ENCODE data around the gene PDPK1. TPM values are rescaled to one million over a fixed set of nuclear protein-coding genes. Genes with fewer than 3 reads are reported as not detected.
A peak's percentile ranks its signal among the peaks of the same experiment; 100 is the strongest.

Gene PDPK1
- total and polyA plus RNA-seq, 5 experiments from 2014 or later = 27.1 to 69.7 (median 44.7) TPM

DNA sequence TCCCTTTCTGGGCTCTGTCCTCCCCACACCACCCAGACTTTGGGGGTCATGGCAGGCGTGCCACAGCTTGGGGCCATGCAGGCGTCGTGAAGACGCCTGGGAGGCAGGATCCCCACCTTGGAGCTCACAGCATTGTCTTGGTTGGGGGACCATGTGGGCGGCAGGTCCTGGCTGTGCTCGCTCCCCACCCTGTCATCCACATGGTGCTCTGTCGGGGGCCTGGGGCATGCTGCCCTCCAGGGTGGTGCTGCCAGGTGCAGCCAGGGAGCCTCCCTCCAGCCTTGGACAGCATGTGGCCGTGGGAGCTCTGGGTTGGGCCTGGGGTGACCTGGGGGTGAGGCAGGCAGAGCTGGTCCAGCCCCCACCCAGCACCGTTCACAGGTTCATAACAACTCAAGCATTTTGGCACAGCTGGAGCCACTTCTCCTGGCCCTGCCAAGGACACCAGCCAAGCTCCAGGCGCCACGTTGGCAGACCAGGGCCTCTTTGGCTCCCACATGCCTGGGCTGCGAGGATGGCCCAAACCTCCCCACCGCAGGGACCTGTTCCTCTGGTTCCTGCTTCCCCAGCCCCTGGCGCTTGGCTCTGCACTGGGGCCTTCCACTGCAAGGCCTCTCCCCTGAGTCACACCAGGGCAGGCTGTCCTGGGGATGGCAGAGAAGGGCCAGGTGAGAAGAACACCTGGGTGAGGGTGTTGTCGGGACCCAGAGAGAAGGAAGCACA is 39.1 kb upstream of the PDPK1 start:
- no peaks in the 10 kb centered on the region for H3K27me3 Mint-ChIP-seq
- peaks cover 0 to 7% (median 5%) of the 10 kb centered on the region in 3 donors for H3K36me3 Mint-ChIP-seq
- H3K9me3 Mint-ChIP-seq = no peaks in the 10 kb centered on the region
- POLR2A ChIA-PET = no interaction called here
- H3K4me1 Mint-ChIP-seq = peaks cover 0 to 2% (median under 1%) of the 10 kb centered on the region in 4 donors
- ATAC-seq = no peak
- H3K27ac Mint-ChIP-seq = no peak overlapping the region
- H3K4me3 Mint-ChIP-seq = no peak overlapping the region
- no peak for DNase-seq

DNA sequence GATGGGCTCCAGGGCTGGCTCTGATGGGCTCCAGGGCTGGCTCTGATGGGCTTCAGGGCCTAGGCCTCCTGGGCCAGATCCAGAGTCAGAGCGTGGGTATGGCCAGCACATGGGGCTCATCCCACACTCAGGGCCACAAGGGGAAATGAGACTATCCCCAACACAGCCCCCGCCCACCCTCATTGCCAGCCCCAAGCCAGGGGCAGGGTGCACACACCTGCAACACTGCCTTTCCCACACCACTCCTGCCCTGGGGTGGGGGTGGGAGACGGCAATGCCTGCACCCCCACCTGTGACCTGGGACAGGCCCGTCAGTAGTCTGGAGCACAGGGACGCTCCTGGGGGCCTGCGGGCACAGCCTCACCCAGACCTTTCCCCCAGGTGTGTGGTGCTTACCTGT is 38.4 kb upstream of the PDPK1 start:
- DNase-seq (no peak), ATAC-seq (no peak)
- H3K9me3 Mint-ChIP-seq = no peaks in the 10 kb centered on the region
- peaks cover 0 to 2% (median under 1%) of the 10 kb centered on the region in 4 donors for H3K4me1 Mint-ChIP-seq
- no peak overlapping the region for H3K4me3 Mint-ChIP-seq
- H3K27ac Mint-ChIP-seq = no peak overlapping the region
- H3K27me3 Mint-ChIP-seq = no peaks in the 10 kb centered on the region
- POLR2A ChIA-PET = interaction anchor here (2.9 kb wide), 1 partner anchor 14 kb away, joined by 13 read pairs; the partner anchor contains the start of gene ATP6V0C
- H3K36me3 Mint-ChIP-seq = peaks cover 0 to 7% (median 5%) of the 10 kb centered on the region in 3 donors

DNA sequence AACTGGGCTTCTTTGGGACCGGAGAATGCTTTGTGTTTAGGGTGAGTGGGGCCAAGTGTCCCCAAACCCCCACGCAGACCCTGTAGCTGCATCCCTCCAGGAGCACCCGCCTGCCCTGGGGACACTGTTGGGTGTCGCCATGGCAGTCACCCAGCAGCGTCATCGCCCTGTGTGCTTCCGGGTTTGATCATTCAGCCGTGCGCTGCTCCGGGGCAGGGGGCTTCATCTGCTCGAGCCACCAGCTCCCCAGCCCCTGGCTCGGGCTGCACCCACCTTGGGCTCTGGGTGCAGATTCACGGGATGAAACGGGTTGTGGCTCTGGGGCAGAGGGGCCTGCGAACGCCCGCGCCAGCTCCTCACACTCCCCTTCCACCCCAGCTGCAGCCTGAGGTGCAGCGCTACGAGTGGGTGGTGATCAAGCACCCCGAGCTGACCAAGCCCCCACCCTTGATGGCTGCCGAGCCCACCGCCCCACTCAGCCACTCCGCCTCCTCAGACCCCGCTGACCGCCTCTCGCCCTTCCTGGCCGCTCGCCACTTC is 37.9 kb upstream of the PDPK1 start:
- Mint-ChIP-seq H3K27me3 (no peaks in the 10 kb centered on the region), H3K27ac (no peak overlapping the region), H3K4me1 (peaks cover 0 to 2% (median under 1%) of the 10 kb centered on the region in 4 donors), H3K9me3 (no peaks in the 10 kb centered on the region), H3K4me3 (no peak overlapping the region), H3K36me3 (peaks cover 0 to 7% (median 5%) of the 10 kb centered on the region in 3 donors)
- no peak for DNase-seq
- no peak for ATAC-seq
- POLR2A ChIA-PET = interaction anchor here (0.6 to 2.9 kb wide), 2 partner anchors 14 to 25 kb away, joined by 3 to 13 read pairs; partner anchors contain the start of gene ATP6V0C

DNA sequence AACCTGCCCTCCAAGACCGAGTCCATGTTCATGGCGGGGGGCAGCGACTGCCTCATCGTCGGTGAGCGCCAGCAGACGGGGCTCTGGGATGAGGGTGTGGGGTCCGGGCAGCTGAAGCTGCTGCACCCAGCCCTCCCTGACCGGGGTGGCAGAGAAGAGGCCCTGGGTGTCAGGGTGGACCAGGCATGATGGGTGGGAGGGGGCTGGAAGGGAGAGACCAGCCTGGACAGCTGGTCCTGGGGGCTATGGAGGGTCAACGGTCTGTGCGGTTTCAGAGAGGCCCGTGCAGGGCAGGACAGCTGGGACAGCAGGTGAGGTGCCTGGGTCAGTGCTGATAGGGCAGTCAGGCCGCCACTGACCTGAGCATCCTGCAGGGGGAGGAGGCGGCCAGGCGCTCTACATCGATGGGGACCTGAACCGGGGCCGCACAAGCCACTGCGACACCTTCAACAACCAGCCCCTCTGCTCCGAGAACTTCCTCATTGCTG is 37.3 kb upstream of the PDPK1 start:
- Mint-ChIP-seq H3K27me3 (no peaks in the 10 kb centered on the region), H3K4me1 (peaks cover 0 to 2% (median under 1%) of the 10 kb centered on the region in 4 donors), H3K9me3 (no peaks in the 10 kb centered on the region), H3K4me3 (no peak overlapping the region), H3K27ac (no peak overlapping the region), H3K36me3 (peaks cover 0 to 7% (median 5%) of the 10 kb centered on the region in 3 donors)
- POLR2A ChIA-PET = interaction anchor here (0.6 to 2.9 kb wide), 7 partner anchors 13 to 483 kb away, joined by 3 to 13 read pairs (median 5); partner anchors contain the start of genes ABCA3, ATP6V0C and TRAF7
- DNase-seq = no peak
- no peak for ATAC-seq

DNA sequence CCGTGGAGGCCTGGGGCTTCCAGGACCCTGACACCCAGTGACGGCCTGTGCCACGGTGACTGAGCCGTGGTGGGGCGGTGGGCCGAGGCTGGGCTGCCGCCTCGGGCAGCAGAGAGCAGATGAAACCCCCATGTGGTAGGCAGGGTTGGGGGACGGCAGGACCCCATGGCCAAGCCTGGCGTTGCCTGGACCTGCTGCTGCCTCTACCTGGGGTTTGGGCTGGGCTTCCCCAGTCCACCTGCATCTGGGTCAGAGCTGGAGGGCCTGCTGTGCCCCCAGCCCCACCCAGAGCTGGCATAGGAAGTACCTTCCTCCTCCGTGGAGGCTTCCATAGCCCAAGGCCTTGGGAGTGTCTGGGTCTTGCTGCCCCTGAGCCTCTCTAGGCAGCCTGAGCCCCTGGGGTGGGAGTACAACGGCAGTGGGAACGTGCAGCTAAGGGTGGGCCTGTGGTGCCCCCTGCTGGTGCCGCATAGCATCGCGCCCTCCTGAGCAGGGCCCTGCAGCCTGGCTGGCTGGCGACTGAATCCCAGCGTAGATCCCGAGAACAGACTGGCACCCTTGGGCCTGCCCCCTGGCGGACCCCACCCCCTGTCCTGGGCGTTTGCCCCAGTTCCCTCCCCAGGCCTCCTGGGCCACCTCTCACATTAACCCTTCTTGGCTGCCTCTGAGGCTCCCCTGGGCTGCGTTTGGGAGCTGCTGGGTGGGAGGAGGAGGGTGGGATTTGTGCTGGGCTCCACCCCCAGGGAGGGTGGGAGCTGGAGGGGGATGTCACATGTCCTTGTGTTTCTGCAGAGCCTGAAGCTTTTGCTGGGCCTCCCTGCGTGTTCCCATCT is 36.7 kb upstream of the PDPK1 start:
- POLR2A ChIA-PET = interaction anchor here (0.6 to 2.9 kb wide), 7 partner anchors 12 to 484 kb away, joined by 3 to 13 read pairs (median 5); partner anchors contain the start of genes ABCA3, ATP6V0C and TRAF7
- Mint-ChIP-seq H3K27me3 (no peaks in the 10 kb centered on the region), H3K36me3 (peaks cover 0 to 7% (median 5%) of the 10 kb centered on the region in 3 donors), H3K4me3 (no peak overlapping the region), H3K9me3 (no peaks in the 10 kb centered on the region), H3K4me1 (peaks cover 0 to 2% (median under 1%) of the 10 kb centered on the region in 4 donors), H3K27ac (no peak overlapping the region)
- ATAC-seq (peak; percentile 97 to 99), DNase-seq (peak; percentile 65 to 86 (median 80))

DNA sequence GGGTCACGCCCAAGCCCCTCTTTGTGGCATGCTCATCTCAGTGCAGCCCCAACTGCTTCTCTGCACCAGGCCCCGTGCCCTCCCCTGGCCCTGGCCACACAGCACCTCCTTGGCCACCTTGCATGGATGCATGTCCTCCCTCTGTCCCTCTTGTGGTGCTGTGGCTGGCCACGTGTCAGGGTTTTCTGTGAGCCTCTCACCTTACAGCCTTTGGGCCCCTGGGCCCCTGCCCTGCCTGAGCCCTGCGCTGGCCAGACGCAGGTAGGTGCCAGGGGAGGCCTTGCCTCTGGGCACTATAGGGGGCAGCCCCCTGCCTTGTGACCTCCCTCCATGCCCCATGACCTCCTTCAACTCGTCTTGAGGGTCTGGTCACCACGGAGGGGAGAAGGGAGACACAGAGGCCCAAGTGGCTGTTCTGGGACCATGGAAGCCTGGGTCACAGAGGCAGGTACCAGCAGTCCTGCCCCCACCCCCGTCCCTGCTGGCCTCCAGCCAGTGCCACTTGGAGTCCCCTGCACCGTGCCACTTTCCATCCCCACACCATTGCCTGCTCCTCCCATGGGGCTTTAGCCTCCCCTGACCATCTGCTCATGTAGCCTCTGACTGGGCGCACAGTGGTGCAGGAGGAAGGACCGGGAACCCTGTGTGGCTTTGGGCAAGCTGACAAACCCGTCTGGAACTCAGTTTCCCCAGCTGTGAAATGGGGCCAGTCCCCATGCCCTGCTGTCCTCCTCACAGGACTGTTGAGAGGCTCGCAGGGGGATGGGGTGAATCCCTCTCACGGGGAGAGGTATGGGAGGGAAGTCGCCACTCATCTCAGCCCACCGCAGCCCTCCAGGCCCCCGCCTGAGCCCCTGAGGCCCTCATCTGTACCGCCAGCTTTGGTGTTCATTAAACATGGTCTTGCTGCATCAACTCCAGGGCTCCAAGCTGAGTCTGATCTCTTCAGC is 35.6 kb upstream of the PDPK1 start:
- H3K36me3 Mint-ChIP-seq = peaks cover 0 to 5% (median 5%) of the 10 kb centered on the region in 3 donors
- no peaks in the 10 kb centered on the region for H3K9me3 Mint-ChIP-seq
- no peak for DNase-seq
- ATAC-seq = no peak
- H3K27me3 Mint-ChIP-seq = no peaks in the 10 kb centered on the region
- no peak overlapping the region for H3K4me3 Mint-ChIP-seq
- H3K27ac Mint-ChIP-seq = peak overlapping the region in 1 of 10 donors; percentile 24
- POLR2A ChIA-PET = interaction anchor here (1.6 to 2.9 kb wide), 3 partner anchors 11 to 348 kb away, joined by 7 to 13 read pairs (median 9); partner anchors contain the start of genes ATP6V0C and TRAF7
- H3K4me1 Mint-ChIP-seq = peaks cover 0 to 5% (median 2%) of the 10 kb centered on the region in 4 donors

DNA sequence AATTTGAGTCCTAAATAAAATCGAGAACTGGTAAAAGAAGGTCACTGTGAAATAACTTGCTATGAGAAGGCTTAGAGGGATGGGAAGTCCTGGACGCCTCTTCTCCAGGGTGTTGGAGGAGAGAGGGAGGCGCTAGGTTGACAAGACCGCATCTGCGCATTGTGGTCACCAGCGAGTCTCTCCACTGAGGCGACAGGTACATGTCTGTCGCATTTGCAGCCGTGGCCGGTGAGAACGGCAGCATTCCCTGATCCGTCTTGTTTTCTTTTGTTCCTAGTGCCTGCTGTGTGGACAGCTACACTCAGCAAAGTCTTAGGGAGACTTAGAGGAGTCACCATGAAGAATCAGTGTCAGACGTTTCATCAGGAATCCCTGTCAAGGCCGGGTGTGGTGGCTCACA is 32.1 kb upstream of the PDPK1 start:
- Mint-ChIP-seq H3K36me3 (no peaks in the 10 kb centered on the region), H3K9me3 (no peaks in the 10 kb centered on the region), H3K4me1 (peaks cover 0 to 31% (median 2%) of the 10 kb centered on the region in 4 donors), H3K27me3 (no peaks in the 10 kb centered on the region), H3K4me3 (no peak overlapping the region), H3K27ac (peak overlapping the region in 3 of 10 donors; percentile 11 to 44 (median 36))
- POLR2A ChIA-PET = no interaction called here
- DNase-seq (no peak), ATAC-seq (no peak)

DNA sequence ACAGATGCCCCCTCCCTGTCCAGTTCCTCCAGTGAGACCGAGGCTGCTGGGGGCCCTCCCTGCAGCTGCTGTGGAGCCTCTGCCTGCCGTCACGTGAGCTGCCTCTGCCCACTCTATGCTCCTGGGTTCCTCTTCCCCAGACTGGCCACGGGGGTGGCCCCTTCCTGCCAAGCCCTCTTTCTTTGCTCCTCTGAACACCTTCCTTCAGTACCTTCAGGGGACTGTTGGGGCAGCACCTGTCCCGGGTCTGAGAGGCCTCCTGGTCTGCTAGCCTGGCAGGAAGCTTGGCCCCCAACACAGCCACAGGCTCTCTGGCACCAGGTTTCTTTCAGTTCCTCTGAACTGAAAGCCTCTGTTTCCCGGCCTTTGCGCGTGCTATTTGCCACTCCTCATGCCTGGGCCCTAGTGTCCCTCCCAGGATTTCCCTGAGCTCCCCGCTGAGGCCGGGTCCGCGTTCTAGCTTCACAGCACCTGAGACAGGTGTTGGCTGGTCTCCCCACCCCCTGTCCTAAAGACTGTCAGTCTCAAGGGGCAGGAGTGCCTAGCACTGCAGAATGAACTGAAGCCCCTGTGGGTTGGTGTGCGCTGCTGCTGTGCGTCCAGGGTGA is 30.7 kb upstream of the PDPK1 start:
- peaks cover 0 to 38% (median 4%) of the 10 kb centered on the region in 4 donors for H3K4me1 Mint-ChIP-seq
- H3K27me3 Mint-ChIP-seq = no peaks in the 10 kb centered on the region
- ATAC-seq = peak; percentile 14 to 72
- POLR2A ChIA-PET = no interaction called here
- H3K27ac Mint-ChIP-seq = peak overlapping the region in 2 of 10 donors; percentile 52 to 75
- H3K36me3 Mint-ChIP-seq = no peaks in the 10 kb centered on the region
- no peak for DNase-seq
- peak overlapping the region in 1 of 10 donors; percentile 32 for H3K4me3 Mint-ChIP-seq
- H3K9me3 Mint-ChIP-seq = no peaks in the 10 kb centered on the region

DNA sequence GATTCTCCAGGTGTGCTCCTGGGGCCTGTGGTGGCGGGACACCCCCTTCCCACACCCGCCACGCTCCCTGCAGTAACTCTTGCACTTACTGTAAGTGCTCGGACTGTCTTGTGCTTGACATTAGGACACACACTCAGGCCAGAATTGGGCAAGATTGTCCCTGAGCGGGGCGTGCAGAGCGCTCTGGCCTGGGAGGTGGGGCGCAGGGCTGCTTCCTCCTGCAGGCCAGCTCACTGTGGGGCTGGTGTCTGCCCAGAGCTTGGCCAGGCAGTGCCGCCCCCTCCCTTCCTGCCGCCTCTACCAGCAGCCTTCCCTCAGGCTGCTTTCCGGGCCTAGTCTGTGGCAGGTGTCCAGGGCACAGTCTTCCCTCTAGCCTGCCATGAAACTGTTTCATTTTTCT is 30.2 kb upstream of the PDPK1 start:
- Mint-ChIP-seq H3K27ac (peak overlapping the region in 1 of 10 donors; percentile 75), H3K27me3 (no peaks in the 10 kb centered on the region), H3K9me3 (no peaks in the 10 kb centered on the region), H3K4me3 (peak overlapping the region in 1 of 10 donors; percentile 32), H3K4me1 (peaks cover 4 to 43% (median 8%) of the 10 kb centered on the region in 4 donors), H3K36me3 (no peaks in the 10 kb centered on the region)
- ATAC-seq = no peak
- DNase-seq = no peak
- POLR2A ChIA-PET = no interaction called here

DNA sequence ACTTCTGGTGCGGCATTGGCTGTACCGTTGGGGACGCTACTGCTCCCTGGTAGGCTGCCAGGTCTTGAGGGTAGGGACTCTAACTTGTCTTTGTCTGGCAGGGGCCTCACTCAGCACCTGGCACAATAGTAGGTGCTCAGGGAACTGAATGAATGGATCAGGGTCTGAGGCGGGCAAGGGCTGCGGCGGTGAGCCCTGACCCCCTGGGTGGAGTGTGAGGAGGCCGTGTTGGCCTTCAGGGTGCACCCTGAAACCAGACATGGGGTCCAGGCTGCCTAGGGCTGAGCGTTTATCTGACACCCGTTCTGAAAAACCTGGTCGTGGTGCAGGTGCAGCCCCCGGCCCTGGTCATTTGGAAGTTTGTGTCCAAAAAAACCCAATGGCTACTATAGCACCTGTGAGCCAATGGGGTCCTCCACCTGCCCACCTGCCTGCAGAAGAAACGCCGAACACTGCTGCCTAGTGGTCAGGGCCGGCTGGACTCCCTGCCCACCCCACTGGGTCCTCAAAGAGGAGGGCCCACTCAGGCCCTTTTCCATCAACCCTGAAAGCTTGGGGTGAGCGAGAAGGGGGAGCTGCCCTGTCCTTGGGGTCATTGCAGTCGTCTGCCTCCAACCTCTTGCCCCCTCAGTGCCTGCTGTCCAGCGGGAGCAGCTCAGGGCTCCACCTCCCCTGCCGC is 29.0 kb upstream of the PDPK1 start:
- DNase-seq = no peak
- Mint-ChIP-seq H3K4me1 (peaks cover 11 to 50% (median 15%) of the 10 kb centered on the region in 4 donors), H3K27me3 (no peaks in the 10 kb centered on the region), H3K4me3 (no peak overlapping the region), H3K36me3 (no peaks in the 10 kb centered on the region), H3K9me3 (peaks cover 0 to under 1% (median 0%) of the 10 kb centered on the region in 9 donors), H3K27ac (peak overlapping the region in 3 of 10 donors; percentile 39 to 75 (median 63))
- POLR2A ChIA-PET = no interaction called here
- no peak for ATAC-seq

Measured in naive thymus-derived CD8-positive, alpha-beta T cell (primary cell).